Memory B cell (primary cell): ENCODE measurements around the gene SLAMF1.
"Not testable (repeated sequence)": the region's sequence is repeated elsewhere in the genome, so short reads cannot be mapped to it uniquely, and the experiment has no call there.

Source experiments
- ATAC-seq: fragments of 150-1000 bp; cut with Tn5 transposase; 2 replicates; pipeline ENCODE4 v1.10.0; 2021; ENCODE audit warnings: low read depth, mild to moderate bottlenecking, moderate library complexity
- DNase-seq, 2 donors: peaks; one replicate each; pipeline ENCODE4 v3.0.0; 2022; ENCODE audit warnings: low spot score in 2 of 2
- H3K27ac Mint-ChIP-seq: one replicate; pipeline ENCODE4 v1.8.0; 2022; ENCODE audit warnings: mild to moderate bottlenecking, moderate library complexity, mixed read lengths
- H3K27me3 Mint-ChIP-seq: one replicate; pipeline ENCODE4 v1.8.0; 2022; ENCODE audit warnings: mixed read lengths
- H3K36me3 Mint-ChIP-seq: one replicate; pipeline ENCODE4 v1.8.0; 2022; ENCODE audit warnings: mild to moderate bottlenecking, mixed read lengths
- H3K4me1 Mint-ChIP-seq: one replicate; pipeline ENCODE4 v1.8.0; 2022; ENCODE audit warnings: mixed read lengths
- H3K4me3 Mint-ChIP-seq: one replicate; pipeline ENCODE4 v1.8.0; 2022; ENCODE audit warnings: mild to moderate bottlenecking, moderate library complexity, mixed read lengths
- H3K9me3 Mint-ChIP-seq: one replicate; pipeline ENCODE4 v1.8.0; 2022; ENCODE audit warnings: mixed read lengths

SLAMF1 gene

DNA sequence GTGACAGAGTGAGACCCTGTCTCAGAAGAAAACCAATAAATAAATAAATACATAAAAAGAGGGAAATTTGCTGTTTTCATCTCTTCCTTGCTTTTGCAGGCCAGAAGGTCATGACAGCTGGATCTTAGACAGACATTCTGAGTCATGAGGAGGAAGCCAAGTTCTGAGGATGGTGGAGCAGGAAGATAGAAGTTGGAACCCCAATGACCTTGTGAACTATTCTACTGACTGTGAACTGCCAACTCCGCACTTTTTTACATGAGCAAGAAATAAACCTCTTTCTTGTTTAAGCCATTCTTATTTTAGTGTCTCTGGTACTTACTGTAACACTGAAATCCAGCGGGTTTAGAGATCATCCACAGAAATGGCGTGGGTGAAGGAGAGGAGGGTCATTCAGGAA is 76.0 kb downstream of the SLAMF1 start:
- Mint-ChIP-seq H3K9me3 (peaks cover 4% of the 10 kb centered on the region), H3K36me3 (peaks cover 24% of the 10 kb centered on the region), H3K4me3 (no peak overlapping the region), H3K27me3 (no peaks in the 10 kb centered on the region), H3K27ac (no peak overlapping the region), H3K4me1 (peaks cover 49% of the 10 kb centered on the region)
- ATAC-seq (no peak), DNase-seq (no peak)

DNA sequence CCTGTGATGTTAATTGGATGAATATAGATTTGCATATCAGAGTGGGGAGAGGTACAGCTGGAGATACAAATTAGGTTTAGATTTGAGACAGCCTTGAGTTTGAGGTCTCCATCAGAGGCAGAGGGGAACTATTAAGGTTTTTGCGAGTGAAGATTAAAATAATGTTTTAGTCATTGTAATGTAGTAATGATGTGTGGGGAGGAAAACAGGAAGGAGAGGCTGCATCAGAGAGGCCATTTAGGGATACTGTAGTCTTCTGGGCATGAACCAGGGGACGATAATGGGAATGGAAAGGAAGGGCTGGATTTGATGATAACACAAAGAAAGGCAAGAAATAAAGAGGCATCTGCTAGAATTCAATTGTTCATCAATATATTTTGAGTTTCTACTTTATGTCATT is 77.0 kb downstream of the SLAMF1 start:
- Mint-ChIP-seq H3K4me3 (no peak overlapping the region), H3K9me3 (peaks cover 4% of the 10 kb centered on the region), H3K36me3 (peaks cover 32% of the 10 kb centered on the region), H3K4me1 (peaks cover 42% of the 10 kb centered on the region), H3K27ac (no peak overlapping the region), H3K27me3 (no peaks in the 10 kb centered on the region)
- ATAC-seq (no peak), DNase-seq (no peak)

DNA sequence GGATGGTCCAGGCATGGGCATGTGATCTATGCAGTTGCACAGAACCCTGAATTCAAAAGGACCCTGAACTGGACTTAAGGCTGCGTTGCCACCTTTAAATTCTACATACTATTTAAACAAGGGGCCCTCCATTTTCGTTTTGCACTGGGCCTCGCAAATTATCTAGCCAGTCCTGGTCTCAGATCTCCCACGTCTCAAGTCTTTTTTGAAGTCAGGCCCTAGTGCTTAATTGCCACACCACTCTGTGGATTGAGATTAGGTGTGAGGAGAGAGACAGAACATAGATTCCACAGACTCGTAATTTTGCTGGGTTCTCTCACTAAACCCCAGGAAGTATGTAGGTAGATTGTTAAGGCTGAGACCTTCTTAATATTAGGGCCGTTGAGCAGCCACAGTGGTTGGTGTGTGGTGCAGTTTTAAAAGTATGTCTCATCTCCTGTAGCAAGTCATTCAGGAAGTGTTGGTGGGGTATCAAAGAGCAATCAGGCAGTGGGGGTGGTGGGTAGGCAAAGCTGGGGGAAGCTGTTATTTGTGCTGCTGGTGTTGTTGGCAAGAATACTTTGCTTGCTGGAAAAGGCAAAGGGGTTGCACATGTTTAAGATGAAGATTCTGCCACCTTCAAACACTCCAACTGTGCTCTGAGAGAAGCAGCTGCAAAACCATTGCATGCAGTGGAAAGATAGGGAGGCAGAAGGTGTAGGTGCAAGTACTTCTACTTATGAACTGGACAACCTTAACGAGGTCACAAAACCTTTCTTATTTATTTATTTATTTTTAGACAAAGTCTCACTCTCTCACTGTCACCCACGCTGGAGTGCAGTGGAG is 78.8 kb downstream of the SLAMF1 start:
- Mint-ChIP-seq H3K27ac (peak overlapping the region; percentile 19), H3K27me3 (no peaks in the 10 kb centered on the region), H3K4me1 (peaks cover 39% of the 10 kb centered on the region), H3K4me3 (peak overlapping the region; percentile 3), H3K36me3 (peaks cover 37% of the 10 kb centered on the region), H3K9me3 (peaks cover 7% of the 10 kb centered on the region)
- DNase-seq (no peak), ATAC-seq (peak; percentile 42)

DNA sequence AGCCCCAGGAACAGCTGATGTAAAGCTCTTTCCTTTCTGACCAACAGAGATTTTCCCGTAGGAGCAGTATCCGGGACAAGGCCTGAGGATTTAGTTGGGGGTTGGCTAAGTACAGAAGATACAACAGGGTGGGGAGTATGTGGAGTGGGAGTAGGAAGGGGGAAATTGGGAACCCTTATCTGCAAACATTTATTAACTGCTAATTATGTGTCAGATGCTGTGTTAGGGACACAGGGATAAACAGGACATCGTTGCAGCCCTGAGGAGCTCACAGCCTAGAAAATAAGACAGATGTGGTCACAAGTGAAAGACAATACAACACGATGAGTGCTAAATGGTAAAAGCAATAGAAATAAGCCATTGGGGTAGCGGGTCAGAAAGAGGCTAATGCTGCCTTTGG is 79.5 kb downstream of the SLAMF1 start:
- H3K4me3 Mint-ChIP-seq = no peak overlapping the region
- ATAC-seq (no peak), DNase-seq (no peak)
- peaks cover 10% of the 10 kb centered on the region for H3K9me3 Mint-ChIP-seq
- peak overlapping the region; percentile 22 for H3K27ac Mint-ChIP-seq
- H3K4me1 Mint-ChIP-seq = peaks cover 39% of the 10 kb centered on the region
- no peaks in the 10 kb centered on the region for H3K27me3 Mint-ChIP-seq
- H3K36me3 Mint-ChIP-seq = peaks cover 41% of the 10 kb centered on the region

DNA sequence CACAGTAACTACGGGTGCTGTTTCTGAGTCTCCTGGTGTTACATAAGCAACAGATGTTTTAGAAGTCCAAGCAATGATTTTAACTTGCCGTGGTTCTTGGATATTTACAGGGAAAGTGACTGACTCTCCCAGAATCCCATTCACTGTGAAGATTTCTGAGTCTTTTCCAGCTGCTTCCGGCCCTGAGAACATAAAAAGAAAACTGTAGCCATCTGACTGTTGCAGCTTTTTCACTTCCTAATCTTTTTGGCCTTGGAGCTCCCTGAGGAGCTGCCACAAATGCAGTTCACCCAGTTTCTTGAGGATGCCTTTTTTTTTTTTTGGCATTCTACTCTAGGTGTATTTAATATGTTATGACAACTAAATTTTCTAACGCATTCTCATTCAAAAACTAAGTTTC is 81.3 kb downstream of the SLAMF1 start:
- H3K27ac Mint-ChIP-seq = no peak overlapping the region
- DNase-seq (no peak), ATAC-seq (no peak)
- H3K27me3 Mint-ChIP-seq = no peaks in the 10 kb centered on the region
- H3K9me3 Mint-ChIP-seq = peaks cover 8% of the 10 kb centered on the region
- peaks cover 41% of the 10 kb centered on the region for H3K36me3 Mint-ChIP-seq
- no peak overlapping the region for H3K4me3 Mint-ChIP-seq
- peaks cover 43% of the 10 kb centered on the region for H3K4me1 Mint-ChIP-seq

DNA sequence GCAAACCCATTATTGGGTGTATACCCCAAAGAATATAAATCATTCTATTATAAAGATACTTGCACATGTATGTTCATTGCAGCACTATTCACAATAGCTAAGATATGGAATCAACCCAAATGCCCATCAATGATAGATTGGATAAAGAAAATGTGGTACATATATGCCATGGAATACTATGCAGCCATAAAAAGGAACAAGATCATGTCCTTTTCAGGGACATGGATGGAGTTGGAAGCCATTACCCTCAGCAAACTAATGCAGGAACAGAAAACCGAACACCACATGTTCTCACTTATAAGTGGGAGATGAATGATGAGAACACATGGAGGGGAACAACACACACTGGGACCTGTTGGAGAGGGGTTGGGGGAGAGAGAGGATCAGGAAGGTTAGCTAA is 83.6 kb downstream of the SLAMF1 start:
- not testable (repeated sequence) for ATAC-seq, H3K27me3 Mint-ChIP-seq, H3K9me3 Mint-ChIP-seq, DNase-seq, H3K27ac Mint-ChIP-seq, H3K4me3 Mint-ChIP-seq
- Mint-ChIP-seq H3K36me3 (peaks cover 52% of the 10 kb centered on the region), H3K4me1 (peaks cover 51% of the 10 kb centered on the region)

DNA sequence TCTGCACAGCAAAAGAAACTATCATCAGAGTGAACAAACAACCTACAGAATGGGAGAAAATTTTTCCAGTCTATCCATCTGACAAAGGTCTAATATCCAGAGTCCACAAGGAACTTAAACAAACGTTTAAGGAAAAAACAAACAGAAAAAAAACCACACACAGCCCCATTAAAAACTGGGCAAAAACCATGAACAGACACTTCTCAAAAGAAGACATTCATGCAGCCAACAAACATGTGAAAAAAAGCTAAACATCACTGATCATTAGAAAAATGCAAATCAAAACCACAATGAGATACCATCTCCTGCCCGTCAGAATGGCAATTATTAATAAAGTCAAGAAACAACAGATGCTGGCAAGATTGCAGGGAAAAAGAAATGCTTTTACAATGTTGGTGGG is 84.1 kb downstream of the SLAMF1 start:
- not testable (repeated sequence) for H3K27me3 Mint-ChIP-seq, H3K27ac Mint-ChIP-seq, H3K9me3 Mint-ChIP-seq, DNase-seq, ATAC-seq, H3K4me3 Mint-ChIP-seq
- peaks cover 52% of the 10 kb centered on the region for H3K36me3 Mint-ChIP-seq
- peaks cover 47% of the 10 kb centered on the region for H3K4me1 Mint-ChIP-seq

DNA sequence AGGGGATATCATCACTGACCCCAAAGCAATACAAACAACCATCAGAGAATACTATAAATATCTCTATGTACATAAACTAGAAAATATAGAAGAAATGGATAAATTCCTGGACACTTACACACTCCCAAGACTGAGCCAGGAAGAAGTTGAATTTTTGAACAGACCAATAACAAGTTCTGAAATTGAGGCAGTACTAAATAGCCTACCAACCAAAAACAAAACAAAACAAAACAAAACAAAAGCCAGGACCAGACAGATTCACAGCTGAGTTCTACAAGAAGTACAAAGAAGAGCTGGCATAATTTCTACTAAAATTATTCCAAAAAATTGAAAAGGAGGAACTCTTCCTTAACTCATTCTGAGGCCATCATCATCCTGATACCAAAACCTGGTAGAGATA is 86.0 kb downstream of the SLAMF1 start:
- H3K9me3 Mint-ChIP-seq = peaks cover 8% of the 10 kb centered on the region
- DNase-seq = no peak
- H3K4me1 Mint-ChIP-seq = peaks cover 41% of the 10 kb centered on the region
- H3K27ac Mint-ChIP-seq = peak overlapping the region; percentile 24
- H3K27me3 Mint-ChIP-seq = no peaks in the 10 kb centered on the region
- H3K36me3 Mint-ChIP-seq = peaks cover 51% of the 10 kb centered on the region
- peak overlapping the region; percentile 25 for H3K4me3 Mint-ChIP-seq
- no peak for ATAC-seq

DNA sequence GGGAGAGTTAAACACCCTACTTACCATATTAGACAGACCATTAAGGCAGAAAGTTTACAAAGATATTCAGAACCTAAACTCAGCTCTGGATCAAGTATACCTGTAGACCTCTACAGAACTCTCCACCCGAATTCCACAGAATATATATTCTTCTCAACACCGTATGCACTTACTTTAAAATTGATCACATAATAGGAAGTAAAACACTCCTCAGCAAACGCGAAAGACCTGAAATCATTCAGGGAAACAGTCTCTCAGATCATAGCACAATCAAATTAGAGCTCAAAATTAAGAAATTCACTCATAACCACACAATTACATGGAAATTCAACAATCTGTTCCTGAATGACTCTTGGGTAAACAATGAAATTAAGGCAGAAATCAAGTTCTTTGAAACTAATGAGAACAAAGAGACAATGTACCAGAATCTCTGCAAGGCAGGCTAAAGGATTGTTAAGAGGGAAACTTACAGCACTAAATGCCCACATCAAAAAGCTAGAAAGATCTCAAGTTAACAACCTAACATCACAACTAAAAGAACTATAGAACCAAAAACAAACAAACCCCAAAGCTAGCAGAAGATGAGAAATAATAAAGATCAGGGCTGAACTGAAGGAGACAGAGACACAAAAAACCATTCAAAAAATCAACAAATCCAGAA is 86.7 kb downstream of the SLAMF1 start:
- H3K36me3 Mint-ChIP-seq = peaks cover 48% of the 10 kb centered on the region
- no peak for DNase-seq
- H3K27ac Mint-ChIP-seq = peak overlapping the region; percentile 24
- no peak overlapping the region for H3K4me3 Mint-ChIP-seq
- peaks cover 41% of the 10 kb centered on the region for H3K4me1 Mint-ChIP-seq
- no peaks in the 10 kb centered on the region for H3K27me3 Mint-ChIP-seq
- no peak for ATAC-seq
- peaks cover 8% of the 10 kb centered on the region for H3K9me3 Mint-ChIP-seq

DNA sequence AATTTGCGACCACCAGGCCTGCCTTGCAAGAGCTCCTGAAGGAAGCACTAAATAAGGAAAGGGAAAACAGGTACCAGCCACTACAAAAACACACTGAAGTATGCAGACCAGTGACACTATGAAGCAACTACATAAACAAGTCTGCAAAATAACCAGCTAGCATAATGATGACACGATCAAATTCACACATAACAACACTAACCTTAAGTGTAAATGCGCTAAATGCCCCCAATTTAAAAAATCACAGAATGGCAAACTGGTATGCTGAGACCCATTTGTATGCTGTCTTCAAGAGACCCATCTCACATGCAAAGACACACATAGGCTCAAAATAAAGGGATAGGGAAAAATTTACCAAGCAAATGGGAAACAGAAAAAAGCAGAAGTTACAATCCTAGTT is 87.4 kb downstream of the SLAMF1 start:
- not testable (repeated sequence) for H3K27me3 Mint-ChIP-seq, ATAC-seq, H3K4me3 Mint-ChIP-seq, H3K27ac Mint-ChIP-seq, H3K9me3 Mint-ChIP-seq, DNase-seq
- peaks cover 35% of the 10 kb centered on the region for H3K4me1 Mint-ChIP-seq
- peaks cover 41% of the 10 kb centered on the region for H3K36me3 Mint-ChIP-seq

DNA sequence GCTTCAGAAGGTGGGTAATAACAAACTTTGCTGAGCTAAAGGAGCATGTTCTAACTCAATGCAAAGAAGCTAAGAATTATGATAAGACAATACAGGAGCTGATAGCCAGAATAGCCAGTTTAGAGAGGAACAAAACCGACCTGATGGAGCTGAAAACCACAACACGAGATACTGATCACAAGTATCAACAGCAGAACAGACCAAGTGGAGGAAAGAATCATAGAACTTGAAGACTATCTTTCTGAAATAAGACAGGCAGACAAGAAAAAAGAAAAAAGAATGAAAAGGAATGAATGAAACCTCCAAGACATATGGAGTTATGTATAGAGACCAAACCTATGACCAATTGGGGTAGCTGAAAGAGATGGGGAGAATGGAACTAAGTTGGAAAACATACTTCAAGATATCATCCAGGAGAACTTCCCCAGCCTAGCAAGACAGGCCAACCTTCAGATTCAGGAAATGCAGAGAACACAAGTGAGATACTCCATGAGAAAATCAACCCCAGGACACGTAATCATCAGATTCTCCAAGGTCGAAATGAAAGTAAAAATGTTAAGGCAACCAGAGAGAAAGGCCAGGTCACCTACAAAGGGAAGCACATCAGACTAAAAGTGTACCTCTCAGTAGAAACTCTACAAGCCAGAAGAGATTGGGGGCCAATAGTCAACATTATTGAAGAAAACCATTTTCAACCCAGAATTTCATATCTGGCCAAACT is 88.0 kb downstream of the SLAMF1 start:
- peaks cover 8% of the 10 kb centered on the region for H3K9me3 Mint-ChIP-seq
- no peaks in the 10 kb centered on the region for H3K27me3 Mint-ChIP-seq
- no peak for DNase-seq
- H3K27ac Mint-ChIP-seq = peak overlapping the region; percentile 16
- H3K4me3 Mint-ChIP-seq = no peak overlapping the region
- ATAC-seq = no peak
- peaks cover 39% of the 10 kb centered on the region for H3K4me1 Mint-ChIP-seq
- H3K36me3 Mint-ChIP-seq = peaks cover 43% of the 10 kb centered on the region
